Glomerular visceral epithelial cell (primary cell): ENCODE results near the gene MIPEP.
A peak's percentile ranks its signal among the peaks of the same experiment; 100 is the strongest.

Source experiments
- DNase-seq: peaks from one replicate; pipeline ENCODE4 v3.0.0-alpha.2; 2016; ENCODE audit errors: extremely low spot score

Gene MIPEP

DNA sequence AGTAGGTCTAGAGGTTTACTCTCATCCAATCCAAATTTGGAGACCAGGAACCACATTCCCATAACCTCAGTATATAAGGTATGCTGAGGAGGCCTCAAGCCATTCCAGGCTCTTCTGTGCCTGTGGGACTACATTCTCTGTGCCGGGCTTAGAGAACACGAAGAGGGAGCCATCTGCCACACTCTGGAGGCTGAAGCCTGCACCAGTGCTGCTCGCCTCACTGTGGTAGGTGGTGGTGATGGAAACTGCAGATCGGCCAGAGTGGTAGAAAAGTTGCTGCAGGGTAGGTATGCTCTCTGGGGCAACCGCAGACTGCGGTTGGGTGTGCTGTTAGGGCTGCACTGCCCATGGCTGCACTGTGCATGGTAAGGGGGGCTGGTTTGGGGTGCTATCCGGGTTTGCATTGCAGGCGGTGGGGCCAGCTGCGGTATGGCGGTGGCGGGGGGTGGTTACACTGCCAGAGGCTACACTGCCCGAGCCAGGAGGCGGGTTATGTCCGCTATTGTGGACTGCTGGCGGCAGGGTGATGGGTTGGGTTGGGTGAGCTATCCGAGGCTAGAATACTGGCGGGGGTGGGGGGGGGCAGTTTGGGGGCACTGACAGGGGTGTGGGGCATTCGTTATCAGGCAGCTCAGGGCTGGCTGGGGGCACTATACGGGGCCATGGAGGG is 174.0 kb downstream of the MIPEP start:
- DNase-seq: no peak

DNA sequence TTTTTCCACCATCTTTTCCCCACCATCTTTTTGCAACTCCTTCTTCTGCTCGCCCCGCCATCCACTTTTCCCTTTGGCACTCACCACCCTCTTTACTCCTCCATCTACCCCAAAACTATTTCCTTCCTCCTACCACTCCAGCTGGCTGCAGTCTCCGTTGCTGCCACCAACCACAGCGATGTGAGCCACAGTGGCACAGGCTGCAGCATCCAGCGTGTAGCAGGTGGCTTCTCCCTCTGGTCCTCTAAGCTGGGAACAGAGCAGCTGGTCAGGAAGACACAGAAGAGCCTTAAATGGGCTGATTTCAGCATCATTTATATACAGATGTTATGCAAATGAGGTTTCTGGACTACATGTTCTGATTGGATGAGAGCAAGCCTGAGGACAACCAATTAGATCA is 174.5 kb downstream of the MIPEP start:
- no peak for DNase-seq

- no peak for DNase-seq
Observed at GRCh38 chr13:23711355-23711754, 177.8 kb downstream of the MIPEP start.

- no peak for DNase-seq
Observed at GRCh38 chr13:23710366-23710765, 178.8 kb downstream of the MIPEP start.

DNA sequence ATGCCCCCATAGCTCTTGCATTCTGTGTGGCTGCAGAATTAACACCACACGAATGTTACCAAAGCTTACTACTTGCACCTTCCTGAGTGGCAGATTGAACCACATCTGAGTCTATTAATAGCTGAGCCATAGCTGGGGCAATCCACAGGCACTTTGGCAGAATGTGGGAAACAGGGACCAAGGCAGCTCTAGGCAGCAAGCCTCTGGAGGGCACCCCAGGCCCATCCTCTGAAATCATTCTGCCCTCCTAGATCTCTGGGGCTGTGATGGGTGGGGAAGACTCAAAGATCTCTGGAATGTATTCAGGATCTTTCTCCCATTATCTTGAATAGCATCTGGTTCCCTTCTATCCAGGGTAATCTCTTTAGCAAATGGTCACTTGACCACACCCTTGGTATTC is 179.7 kb downstream of the MIPEP start:
- DNase-seq: no peak

GRCh38 chr13:23707674-23708073 is 181.5 kb downstream of the MIPEP start:
- peak; percentile 38 for DNase-seq

DNA sequence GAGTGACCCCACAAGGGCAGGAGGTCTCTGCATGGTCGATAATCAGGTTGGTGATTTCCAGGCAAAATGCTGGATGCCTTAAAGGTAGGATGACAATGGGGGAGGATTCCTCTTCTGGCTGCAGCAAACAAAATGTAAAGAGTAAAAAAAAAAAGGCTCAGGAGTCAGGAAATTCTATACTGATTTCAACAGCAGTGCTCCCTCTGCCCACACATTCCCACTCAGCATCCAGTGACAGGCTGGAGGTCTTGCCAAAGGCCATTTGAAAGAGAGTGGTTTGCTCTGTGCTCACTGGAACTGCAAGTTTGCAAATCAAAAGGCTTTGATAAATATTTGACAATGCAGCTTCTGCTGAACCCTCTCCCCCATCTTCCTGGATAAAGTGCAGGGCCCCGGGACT is 183.6 kb downstream of the MIPEP start:
- no peak for DNase-seq

- DNase-seq: no peak
Observed at GRCh38 chr13:23703246-23703860, 185.8 kb downstream of the MIPEP start.

- no peak for DNase-seq
Observed at GRCh38 chr13:23701636-23702035, 187.6 kb downstream of the MIPEP start.

- no peak for DNase-seq
Observed at GRCh38 chr13:23701186-23701585, 188.0 kb downstream of the MIPEP start.

DNA sequence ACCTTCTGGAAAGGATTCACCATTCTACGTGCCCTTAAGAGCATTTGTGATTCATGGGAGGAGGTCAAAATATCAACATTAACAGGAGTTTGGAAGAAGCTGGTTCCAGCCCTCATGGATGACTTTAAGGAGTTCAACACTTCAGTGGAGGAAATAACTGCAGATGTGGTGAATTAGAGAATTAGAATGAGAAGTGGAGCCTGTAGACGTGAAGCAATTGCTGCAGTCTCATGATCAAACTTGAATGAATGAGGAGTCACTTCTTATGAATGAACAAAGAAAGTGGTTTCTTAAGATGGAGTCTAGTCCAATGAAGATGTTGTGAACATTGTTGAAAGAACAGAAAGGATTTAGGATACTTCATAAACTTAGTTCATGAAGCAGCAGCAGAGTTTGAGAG is 189.9 kb downstream of the MIPEP start:
- DNase-seq: no peak

DNA sequence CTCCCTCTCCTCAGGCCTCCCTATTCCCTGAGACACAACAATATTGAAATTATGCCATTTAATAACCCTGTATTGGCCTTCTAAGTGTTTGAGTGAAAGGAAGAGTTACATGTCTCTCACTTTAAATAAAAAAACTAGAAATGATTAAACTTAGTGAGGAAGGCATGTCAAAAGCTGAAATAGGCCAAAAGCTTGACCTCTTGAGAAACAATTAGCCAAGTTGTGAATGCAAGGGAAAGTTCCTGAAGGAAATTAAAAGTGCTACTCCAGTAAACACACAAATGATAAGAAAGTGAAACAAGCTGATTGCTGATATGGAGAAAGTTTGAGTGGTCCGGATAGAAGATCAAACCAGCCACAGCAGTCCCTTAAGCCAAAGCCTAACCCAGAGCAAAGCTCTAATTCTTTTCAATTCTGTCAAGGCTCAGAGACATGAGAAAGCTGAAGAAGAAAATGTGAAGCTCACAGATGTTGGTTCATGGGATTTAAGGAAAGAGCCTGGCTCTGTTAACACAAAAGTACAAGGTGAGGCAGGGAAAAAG is 191.4 kb downstream of the MIPEP start:
- DNase-seq: no peak

GRCh38 chr13:23696610-23697009 is 192.6 kb downstream of the MIPEP start:
- no peak for DNase-seq

DNA sequence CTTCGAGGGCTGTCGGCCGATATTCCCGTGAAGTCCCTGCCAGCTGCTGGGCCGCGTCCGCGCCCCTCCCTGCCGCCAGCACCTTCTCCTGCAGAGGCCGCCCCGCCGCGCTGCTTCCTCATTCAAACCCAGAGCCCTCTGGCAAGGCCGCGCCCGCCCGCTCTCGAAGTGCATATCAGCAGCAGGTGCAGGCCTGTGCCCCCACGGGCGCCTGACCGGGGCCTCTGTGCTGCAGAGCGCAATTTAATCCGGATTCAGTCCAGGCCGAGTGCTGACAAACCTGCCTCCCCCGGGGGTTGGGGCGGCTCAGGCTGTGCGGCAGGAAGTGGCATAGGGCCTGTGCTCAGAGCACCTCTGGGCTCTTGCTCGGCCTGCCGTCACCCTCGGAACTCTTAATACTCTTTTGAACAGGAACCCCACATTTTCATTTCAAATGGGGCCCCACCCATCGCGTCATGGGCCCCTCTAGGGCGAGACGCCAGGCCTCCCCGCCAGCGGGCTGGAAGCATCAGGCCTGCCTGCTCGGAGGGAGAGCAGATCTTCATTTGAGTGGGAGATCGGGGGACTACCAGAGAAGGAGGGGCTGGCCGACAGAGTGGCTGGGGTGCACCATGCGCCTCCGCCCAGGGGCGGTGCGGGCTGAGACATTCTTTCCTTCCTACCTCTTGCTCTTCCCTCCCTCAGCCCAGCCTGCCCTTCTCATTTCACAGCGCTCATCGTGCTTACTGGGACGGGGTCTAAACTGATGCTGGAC is 193.3 kb downstream of the MIPEP start:
- DNase-seq: no peak

DNA sequence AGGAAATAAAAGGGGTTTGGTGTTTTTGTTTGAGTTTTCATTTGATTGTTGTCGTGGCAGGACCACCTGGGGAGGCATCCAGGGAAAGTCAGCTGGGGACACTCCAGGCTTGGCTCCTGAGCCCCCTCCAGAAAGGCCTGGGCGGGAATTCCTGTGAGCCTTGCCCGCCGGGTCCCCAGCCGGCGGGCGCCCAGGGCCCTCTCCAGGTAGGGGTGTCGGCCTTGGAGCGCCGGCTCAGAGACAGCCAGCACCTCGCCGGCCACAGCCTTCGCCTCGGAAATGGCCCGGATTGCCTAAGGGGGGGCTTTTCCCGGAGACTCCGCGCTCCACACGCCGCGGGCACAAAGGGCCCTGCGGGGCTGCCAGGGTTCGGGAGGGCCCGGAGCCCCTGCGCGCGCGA is 194.0 kb downstream of the MIPEP start:
- no peak for DNase-seq

DNA sequence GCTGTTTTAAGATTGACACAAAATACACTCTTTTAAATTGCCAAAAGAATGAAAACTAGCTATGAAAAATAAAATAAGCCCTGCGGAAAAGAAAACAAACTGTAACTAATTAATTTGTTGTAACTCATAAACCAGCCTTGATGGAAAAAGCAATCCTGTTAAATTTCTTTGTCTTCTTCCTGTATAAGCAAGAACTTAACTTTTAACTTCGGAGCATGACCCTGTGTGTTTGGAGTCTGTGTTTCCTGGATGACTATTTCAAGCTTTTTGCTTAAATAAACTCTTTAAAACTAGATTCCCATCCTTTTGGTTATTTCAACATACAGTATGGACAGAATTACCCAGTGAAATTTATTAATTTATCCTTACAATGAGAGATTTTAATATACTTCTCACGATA is 196.4 kb downstream of the MIPEP start:
- no peak for DNase-seq

DNA sequence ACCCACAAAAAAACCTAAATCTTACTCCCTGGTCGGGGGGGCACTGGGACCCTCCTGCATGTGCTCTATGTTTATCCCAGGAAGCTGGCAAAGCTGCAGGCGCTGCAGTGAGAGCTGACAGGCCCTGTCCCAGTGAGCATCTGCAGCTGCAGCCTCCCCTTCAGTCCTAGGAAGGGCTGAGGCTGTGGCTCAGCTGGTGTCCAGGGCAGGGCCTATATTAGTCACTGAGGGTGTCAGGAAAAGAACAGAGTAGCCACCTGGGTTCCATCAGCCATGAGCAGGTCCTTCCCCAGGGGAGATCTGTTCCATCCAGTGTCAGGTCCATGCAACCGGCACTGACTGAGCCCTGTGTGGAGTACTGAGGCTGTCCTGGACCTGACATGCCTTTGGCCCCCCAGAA is 198.5 kb downstream of the MIPEP start:
- no peak for DNase-seq

- no peak for DNase-seq
Observed at GRCh38 chr13:23688336-23688735, 200.9 kb downstream of the MIPEP start.

DNA sequence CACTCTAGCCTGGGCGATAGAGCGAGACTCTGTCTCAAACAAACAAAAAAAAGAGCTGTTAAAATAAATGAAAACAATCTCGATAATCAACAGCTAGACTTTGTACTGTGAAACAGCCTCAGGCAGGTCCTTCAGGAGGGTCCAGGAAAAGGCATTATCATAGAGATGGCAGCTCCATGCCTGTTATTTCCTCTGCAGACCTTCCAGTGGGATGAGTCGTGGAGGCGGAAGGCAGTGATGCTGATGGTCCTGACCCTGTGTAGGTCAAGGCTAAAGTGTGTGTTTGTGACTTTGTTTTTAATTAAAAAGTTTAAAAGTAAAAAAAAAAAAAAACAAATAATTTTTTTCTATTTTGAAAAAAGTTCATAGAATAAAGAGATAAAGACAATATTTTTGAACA is 201.6 kb downstream of the MIPEP start:
- DNase-seq: no peak

GRCh38 chr13:23686948-23687347 is 202.3 kb downstream of the MIPEP start:
- DNase-seq: no peak

DNA sequence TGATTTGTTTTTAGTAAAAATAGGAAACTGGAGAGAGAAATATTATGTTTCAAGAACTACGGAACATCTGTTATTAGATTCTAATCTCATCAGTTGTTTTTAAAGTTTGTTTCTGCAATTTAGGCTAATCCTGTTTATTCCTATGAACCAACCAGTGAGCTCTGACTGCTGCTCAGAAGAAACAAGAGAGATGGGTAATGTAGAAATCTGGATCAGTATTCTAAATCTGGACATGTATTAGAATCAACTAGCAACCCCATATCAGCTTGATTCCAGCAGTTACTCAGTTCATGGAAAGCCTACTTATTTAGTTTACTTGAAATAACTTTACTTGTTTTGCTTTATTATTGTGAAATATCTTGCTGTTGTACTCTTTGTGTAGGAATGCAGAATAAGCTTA is 203.8 kb downstream of the MIPEP start:
- no peak for DNase-seq

GRCh38 chr13:23684647-23685046 is 204.6 kb downstream of the MIPEP start:
- DNase-seq: no peak

GRCh38 chr13:23683084-23683483 is 206.1 kb downstream of the MIPEP start:
- no peak for DNase-seq
